HepG2 (cell line): ENCODE measurements around the gene ZMPSTE24. TPM values are rescaled to one million over a fixed set of nuclear protein-coding genes. Genes with fewer than 3 reads are reported as not detected.

Experiments
- ASH2L ChIP-seq: fragments of 300-600, 200-600 bp; sonication (generic); IDR thresholded peaks from 2 replicates; pipeline ENCODE4 v1.7.0; 2017; ENCODE audit warnings: low read depth, mild to moderate bottlenecking, moderate library complexity, mixed read lengths, low read length; ENCODE audit not compliant: insufficient read length
- IKZF4 ChIP-seq: sonication (generic); formaldehyde crosslinking; IDR thresholded peaks from 2 replicates; pipeline ENCODE4 v1.5.1; 2020; ENCODE audit warnings: borderline replicate concordance, mild to moderate bottlenecking, low read depth, missing genetic modification reagents; ENCODE audit errors: not compliant biosample characterization
- PAWR ChIP-seq: sonication (generic); formaldehyde crosslinking; IDR thresholded peaks from 2 replicates; pipeline ENCODE4 v1.4.0; 2020; ENCODE audit warnings: missing genetic modification reagents, mild to moderate bottlenecking, borderline replicate concordance
- PHB2 ChIP-seq: fragments of 450-650 bp; IDR thresholded peaks from 2 replicates; pipeline ENCODE4 v1.6.1; 2018; ENCODE audit not compliant: partially characterized antibody
- POLR2G ChIP-seq: fragments of 200-400 bp; formaldehyde crosslinking; IDR thresholded peaks from 2 replicates; pipeline ENCODE4 v1.6.1; 2018; ENCODE audit warnings: mild to moderate bottlenecking, low read depth, low read length, moderate library complexity
- ZNF670 ChIP-seq: sonication (generic); formaldehyde crosslinking; IDR thresholded peaks from 2 replicates; pipeline ENCODE4 v1.8.0; 2022; ENCODE audit warnings: mild to moderate bottlenecking, missing genetic modification reagents, borderline replicate concordance
- polyA plus RNA-seq, 8 experiments: library from polyadenylated mRNA; depleted of rRNA in 3 of 8; stranded (reverse) in 7 of 8; unstranded in 1 of 8; fragments of >200 nt; fragmentation: Illumina TruSeq in 4 of 8; extraction: Trizol in 4 of 8; gene quantifications; 2 replicates each; pipeline versions ENCODE4 v1.2.1 to v1.2.3, GENCODE V29; 2011 to 2016; ENCODE audit warnings: low read depth in 4 of 8, missing spikeins in 1 of 8, mixed read lengths in 1 of 8; ENCODE audit not compliant: insufficient read depth in 1 of 8
- total RNA-seq, 5 experiments: library from RNA; depleted of rRNA; stranded (reverse); fragments of >200 nt; fragmentation: Illumina TruSeq; extraction: Trizol; gene quantifications; 2 replicates each; pipeline ENCODE4 v1.2.3, GENCODE V29; 2016; ENCODE audit warnings: low read depth in 1 of 5
- TF ChIP-seq, protein P1 (sequence below): sonication (generic); formaldehyde crosslinking; IDR thresholded peaks from 2 replicates; pipeline ENCODE4 v1.5.1; 2020; ENCODE audit warnings: missing genetic modification reagents, mild to moderate bottlenecking, borderline replicate concordance
- TF ChIP-seq, protein P2 (sequence below): sonication (generic); formaldehyde crosslinking; IDR thresholded peaks from 2 replicates; pipeline ENCODE4 v1.9.0; 2021; ENCODE audit warnings: mild to moderate bottlenecking, missing genetic modification reagents
- TF ChIP-seq, protein P3 (sequence below): sonication (generic); formaldehyde crosslinking; IDR thresholded peaks from 2 replicates; pipeline ENCODE4 v1.8.1; 2023; ENCODE audit warnings: mild to moderate bottlenecking, inconsistent platforms, moderate library complexity, missing genetic modification reagents, borderline replicate concordance
- TF ChIP-seq, protein P4 (sequence below): sonication (generic); formaldehyde crosslinking; IDR thresholded peaks from 2 replicates; pipeline ENCODE4 v1.4.0; 2020; ENCODE audit warnings: missing genetic modification reagents, borderline replicate concordance
- TF ChIP-seq, protein P5 (sequence below): sonication (generic); formaldehyde crosslinking; IDR thresholded peaks from 2 replicates; pipeline ENCODE4 v1.4.0; 2020; ENCODE audit warnings: missing genetic modification reagents; ENCODE audit errors: not compliant biosample characterization

Gene ZMPSTE24
- total and polyA plus RNA-seq, 2 of the 13 experiments (the other 11 are each of a cell fraction or from before 2014, with no cell fraction given) = 13.6 to 60.2 TPM

DNA sequence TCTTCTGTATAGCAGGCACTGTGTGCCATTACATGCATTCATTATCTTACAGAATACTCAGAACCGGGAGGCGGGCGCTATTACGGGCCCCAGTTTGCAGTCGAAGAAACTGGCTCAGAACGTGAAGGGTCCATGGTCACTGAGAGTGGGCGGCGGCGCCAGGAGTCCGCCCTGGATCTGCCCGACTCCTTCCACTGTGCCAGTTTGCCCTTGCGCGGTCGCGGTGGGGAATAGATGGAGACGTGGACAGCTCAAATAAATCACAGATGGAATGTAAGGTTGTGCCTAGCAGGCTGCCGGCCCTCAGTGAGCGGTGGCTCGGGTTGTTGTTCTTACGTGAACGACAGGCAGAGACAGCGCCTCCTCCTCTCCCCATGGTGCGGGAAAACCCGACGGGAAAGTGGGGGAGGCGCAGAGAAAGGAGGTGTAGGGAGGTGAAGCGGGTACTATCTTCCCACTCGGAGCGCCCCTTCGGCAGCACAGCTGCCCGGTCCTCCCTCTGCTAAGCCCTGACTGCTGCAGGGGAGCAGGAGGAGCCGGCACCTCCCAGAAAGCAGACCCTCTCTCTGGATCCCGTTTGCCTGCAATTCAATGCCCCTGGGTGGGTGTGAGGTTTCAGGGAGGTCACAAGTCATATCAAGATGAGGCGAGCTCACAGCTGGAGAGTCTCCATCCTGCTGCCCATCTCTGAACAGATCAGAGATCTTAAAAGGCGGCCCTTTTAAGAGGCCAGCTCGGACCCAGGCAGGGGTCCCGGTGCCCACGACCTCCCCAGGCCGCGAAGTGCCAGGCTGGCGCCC is 58.0 kb downstream of the ZMPSTE24 start (continued):
- TF ChIP-seq, protein P1, sequence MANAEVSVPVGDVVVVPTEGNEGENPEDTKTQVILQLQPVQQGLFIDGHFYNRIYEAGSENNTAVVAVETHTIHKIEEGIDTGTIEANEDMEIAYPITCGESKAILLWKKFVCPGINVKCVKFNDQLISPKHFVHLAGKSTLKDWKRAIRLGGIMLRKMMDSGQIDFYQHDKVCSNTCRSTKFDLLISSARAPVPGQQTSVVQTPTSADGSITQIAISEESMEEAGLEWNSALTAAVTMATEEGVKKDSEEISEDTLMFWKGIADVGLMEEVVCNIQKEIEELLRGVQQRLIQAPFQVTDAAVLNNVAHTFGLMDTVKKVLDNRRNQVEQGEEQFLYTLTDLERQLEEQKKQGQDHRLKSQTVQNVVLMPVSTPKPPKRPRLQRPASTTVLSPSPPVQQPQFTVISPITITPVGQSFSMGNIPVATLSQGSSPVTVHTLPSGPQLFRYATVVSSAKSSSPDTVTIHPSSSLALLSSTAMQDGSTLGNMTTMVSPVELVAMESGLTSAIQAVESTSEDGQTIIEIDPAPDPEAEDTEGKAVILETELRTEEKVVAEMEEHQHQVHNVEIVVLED (CRISPR knock-in tag) = no peak
- TF ChIP-seq ZNF670 (CRISPR knock-in tag) = no peak
- TF ChIP-seq PHB2 = no peak
- TF ChIP-seq, protein P2, sequence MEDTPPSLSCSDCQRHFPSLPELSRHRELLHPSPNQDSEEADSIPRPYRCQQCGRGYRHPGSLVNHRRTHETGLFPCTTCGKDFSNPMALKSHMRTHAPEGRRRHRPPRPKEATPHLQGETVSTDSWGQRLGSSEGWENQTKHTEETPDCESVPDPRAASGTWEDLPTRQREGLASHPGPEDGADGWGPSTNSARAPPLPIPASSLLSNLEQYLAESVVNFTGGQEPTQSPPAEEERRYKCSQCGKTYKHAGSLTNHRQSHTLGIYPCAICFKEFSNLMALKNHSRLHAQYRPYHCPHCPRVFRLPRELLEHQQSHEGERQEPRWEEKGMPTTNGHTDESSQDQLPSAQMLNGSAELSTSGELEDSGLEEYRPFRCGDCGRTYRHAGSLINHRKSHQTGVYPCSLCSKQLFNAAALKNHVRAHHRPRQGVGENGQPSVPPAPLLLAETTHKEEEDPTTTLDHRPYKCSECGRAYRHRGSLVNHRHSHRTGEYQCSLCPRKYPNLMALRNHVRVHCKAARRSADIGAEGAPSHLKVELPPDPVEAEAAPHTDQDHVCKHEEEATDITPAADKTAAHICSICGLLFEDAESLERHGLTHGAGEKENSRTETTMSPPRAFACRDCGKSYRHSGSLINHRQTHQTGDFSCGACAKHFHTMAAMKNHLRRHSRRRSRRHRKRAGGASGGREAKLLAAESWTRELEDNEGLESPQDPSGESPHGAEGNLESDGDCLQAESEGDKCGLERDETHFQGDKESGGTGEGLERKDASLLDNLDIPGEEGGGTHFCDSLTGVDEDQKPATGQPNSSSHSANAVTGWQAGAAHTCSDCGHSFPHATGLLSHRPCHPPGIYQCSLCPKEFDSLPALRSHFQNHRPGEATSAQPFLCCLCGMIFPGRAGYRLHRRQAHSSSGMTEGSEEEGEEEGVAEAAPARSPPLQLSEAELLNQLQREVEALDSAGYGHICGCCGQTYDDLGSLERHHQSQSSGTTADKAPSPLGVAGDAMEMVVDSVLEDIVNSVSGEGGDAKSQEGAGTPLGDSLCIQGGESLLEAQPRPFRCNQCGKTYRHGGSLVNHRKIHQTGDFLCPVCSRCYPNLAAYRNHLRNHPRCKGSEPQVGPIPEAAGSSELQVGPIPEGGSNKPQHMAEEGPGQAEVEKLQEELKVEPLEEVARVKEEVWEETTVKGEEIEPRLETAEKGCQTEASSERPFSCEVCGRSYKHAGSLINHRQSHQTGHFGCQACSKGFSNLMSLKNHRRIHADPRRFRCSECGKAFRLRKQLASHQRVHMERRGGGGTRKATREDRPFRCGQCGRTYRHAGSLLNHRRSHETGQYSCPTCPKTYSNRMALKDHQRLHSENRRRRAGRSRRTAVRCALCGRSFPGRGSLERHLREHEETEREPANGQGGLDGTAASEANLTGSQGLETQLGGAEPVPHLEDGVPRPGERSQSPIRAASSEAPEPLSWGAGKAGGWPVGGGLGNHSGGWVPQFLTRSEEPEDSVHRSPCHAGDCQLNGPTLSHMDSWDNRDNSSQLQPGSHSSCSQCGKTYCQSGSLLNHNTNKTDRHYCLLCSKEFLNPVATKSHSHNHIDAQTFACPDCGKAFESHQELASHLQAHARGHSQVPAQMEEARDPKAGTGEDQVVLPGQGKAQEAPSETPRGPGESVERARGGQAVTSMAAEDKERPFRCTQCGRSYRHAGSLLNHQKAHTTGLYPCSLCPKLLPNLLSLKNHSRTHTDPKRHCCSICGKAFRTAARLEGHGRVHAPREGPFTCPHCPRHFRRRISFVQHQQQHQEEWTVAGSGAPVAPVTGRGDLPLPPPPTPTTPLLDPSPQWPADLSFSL (CRISPR knock-in tag) = no peak
- TF ChIP-seq POLR2G = no peak
- TF ChIP-seq, protein P3, sequence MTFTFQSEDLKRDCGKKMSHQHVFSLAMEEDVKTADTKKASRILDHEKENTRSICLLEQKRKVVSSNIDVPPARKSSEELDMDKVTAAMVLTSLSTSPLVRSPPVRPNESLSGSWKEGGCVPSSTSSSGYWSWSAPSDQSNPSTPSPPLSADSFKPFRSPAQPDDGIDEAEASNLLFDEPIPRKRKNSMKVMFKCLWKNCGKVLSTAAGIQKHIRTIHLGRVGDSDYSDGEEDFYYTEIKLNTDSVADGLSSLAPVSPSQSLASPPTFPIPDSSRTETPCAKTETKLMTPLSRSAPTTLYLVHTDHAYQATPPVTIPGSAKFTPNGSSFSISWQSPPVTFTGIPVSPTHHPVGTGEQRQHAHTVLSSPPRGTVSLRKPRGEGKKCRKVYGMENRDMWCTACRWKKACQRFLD (CRISPR knock-in tag) = 0 out of 2 replicates have a peak, but pooled peaks have one; percentile 18
- TF ChIP-seq IKZF4 (CRISPR knock-in tag) = peak; percentile 29
- no peak for TF ChIP-seq ASH2L
- TF ChIP-seq, protein P4, sequence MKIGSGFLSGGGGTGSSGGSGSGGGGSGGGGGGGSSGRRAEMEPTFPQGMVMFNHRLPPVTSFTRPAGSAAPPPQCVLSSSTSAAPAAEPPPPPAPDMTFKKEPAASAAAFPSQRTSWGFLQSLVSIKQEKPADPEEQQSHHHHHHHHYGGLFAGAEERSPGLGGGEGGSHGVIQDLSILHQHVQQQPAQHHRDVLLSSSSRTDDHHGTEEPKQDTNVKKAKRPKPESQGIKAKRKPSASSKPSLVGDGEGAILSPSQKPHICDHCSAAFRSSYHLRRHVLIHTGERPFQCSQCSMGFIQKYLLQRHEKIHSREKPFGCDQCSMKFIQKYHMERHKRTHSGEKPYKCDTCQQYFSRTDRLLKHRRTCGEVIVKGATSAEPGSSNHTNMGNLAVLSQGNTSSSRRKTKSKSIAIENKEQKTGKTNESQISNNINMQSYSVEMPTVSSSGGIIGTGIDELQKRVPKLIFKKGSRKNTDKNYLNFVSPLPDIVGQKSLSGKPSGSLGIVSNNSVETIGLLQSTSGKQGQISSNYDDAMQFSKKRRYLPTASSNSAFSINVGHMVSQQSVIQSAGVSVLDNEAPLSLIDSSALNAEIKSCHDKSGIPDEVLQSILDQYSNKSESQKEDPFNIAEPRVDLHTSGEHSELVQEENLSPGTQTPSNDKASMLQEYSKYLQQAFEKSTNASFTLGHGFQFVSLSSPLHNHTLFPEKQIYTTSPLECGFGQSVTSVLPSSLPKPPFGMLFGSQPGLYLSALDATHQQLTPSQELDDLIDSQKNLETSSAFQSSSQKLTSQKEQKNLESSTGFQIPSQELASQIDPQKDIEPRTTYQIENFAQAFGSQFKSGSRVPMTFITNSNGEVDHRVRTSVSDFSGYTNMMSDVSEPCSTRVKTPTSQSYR (CRISPR knock-in tag) = no peak
- TF ChIP-seq PAWR (CRISPR knock-in tag) = no peak
- TF ChIP-seq, protein P5, sequence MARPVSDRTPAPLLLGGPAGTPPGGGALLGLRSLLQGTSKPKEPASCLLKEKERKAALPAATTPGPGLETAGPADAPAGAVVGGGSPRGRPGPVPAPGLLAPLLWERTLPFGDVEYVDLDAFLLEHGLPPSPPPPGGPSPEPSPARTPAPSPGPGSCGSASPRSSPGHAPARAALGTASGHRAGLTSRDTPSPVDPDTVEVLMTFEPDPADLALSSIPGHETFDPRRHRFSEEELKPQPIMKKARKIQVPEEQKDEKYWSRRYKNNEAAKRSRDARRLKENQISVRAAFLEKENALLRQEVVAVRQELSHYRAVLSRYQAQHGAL (CRISPR knock-in tag) = no peak
